Measurements from ENCODE around the gene RANBP10. TPM values are rescaled to one million over a fixed set of nuclear protein-coding genes. Genes with fewer than 3 reads are reported as not detected.

The RANBP10 gene
- total and polyA plus RNA-seq, 2 of the 13 experiments (the other 11 are each of a cell fraction or from before 2014, with no cell fraction given) = 9.2 to 22.7 TPM

GRCh38 chr16:67804853-67805542 lies 1.4 kb downstream of the RANBP10 start (continued):
- no peak for TF ChIP-seq ATF3 (CRISPR knock-in tag; IDR thresholded peaks at IDR 0.05)
- TF ChIP-seq ZBTB25 (CRISPR knock-in tag; IDR thresholded peaks at IDR 0.05) = peak; percentile 40; the same call in 1 of the 2 replicates
- peak; percentile 47; the same call in 1 of the 2 replicates for TF ChIP-seq RXRB (CRISPR knock-in tag; IDR thresholded peaks at IDR 0.05; ENCODE audit: borderline replicate concordance)
- no peak for TF ChIP-seq RORA (CRISPR knock-in tag; IDR thresholded peaks at IDR 0.05)
- no peak for TF ChIP-seq ZNF839 (CRISPR knock-in tag; IDR thresholded peaks at IDR 0.05; ENCODE audit: borderline replicate concordance)
- 0 out of 2 replicates have a peak, but pooled peaks have one; percentile 14 for TF ChIP-seq FOXP4 (CRISPR knock-in tag; IDR thresholded peaks at IDR 0.05)
- TF ChIP-seq SMYD3 (CRISPR knock-in tag; IDR thresholded peaks at IDR 0.05) = 0 out of 2 replicates have a peak, but pooled peaks have one; percentile 21
- TF ChIP-seq USF2 (IDR thresholded peaks at IDR 0.05; ENCODE audit: low read depth, low read length) = peak; percentile 59; the same call in 1 of the 2 replicates
- TF ChIP-seq USF2 (CRISPR knock-in tag; IDR thresholded peaks at IDR 0.05; ENCODE audit: borderline replicate concordance) = peak; percentile 68; the same call in 1 of the 2 replicates
- no peak for TF ChIP-seq THAP7 (CRISPR knock-in tag; IDR thresholded peaks at IDR 0.05)
- TF ChIP-seq ZGPAT (CRISPR knock-in tag; IDR thresholded peaks at IDR 0.05) = peak; percentile 44; the same call in 1 of the 2 replicates
- peak; percentile 95 for TF ChIP-seq TGIF2 (CRISPR knock-in tag; IDR thresholded peaks at IDR 0.05)
- no peak for TF ChIP-seq SNAI1 (CRISPR knock-in tag; IDR thresholded peaks at IDR 0.05; ENCODE audit: borderline replicate concordance)
- 0 out of 2 replicates have a peak, but pooled peaks have one; percentile 7 for TF ChIP-seq ZNF878 (CRISPR knock-in tag; IDR thresholded peaks at IDR 0.05)
- TF ChIP-seq ZSCAN25 (CRISPR knock-in tag; IDR thresholded peaks at IDR 0.05) = no peak
- no peak for TF ChIP-seq REL (CRISPR knock-in tag; conservative IDR thresholded peaks at IDR 0.05)
- TF ChIP-seq ZNF800 (CRISPR knock-in tag; IDR thresholded peaks at IDR 0.05) = no peak

Measured in HepG2 (cell line).